GM23338 (cell line): ENCODE data around the gene UNC5C. TPM values are rescaled to one million over a fixed set of nuclear protein-coding genes. Genes with fewer than 3 reads are reported as not detected.

ENCODE experiments used
- ATAC-seq: fragments of 200-7000 bp; cut with Tn5 transposase; 3 replicates; pipeline ENCODE4 v1.9.1; 2020
- DNase-seq: peaks from one replicate; pipeline ENCODE4 v3.0.0-alpha.2; 2015; ENCODE audit warnings: low spot score
- H2AFZ ChIP-seq: fragments of 200-600 bp; sonication (generic); 2 replicates; pipeline ENCODE4 v1.8.0; 2016; ENCODE audit warnings: antibody characterized with exemption, mild to moderate bottlenecking, moderate library complexity
- H3F3A ChIP-seq: fragments of 200-600 bp; sonication (generic); replicated peaks from 2 replicates; pipeline ENCODE4 v1.8.0; 2017; ENCODE audit warnings: antibody characterized with exemption, mixed run types, low read depth
- H3K27ac ChIP-seq: fragments of 200-600 bp; sonication (generic); 2 replicates; pipeline ENCODE4 v1.6.1; 2016; ENCODE audit warnings: low read depth
- H3K27me3 ChIP-seq: fragments of 200-600 bp; sonication (generic); 2 replicates; pipeline ENCODE4 v1.8.0; 2016; ENCODE audit warnings: mild to moderate bottlenecking, mixed run types, moderate library complexity; ENCODE audit not compliant: insufficient read depth
- H3K36me3 ChIP-seq: fragments of 200-600 bp; sonication (generic); 2 replicates; pipeline ENCODE4 v1.8.0; 2016; ENCODE audit warnings: mild to moderate bottlenecking; ENCODE audit not compliant: insufficient read depth
- H3K4me1 ChIP-seq: fragments of 200-600 bp; sonication (generic); 2 replicates; pipeline ENCODE4 v1.8.0; 2016; ENCODE audit warnings: mild to moderate bottlenecking, moderate library complexity; ENCODE audit not compliant: insufficient read depth
- H3K4me2 ChIP-seq: fragments of 200-600 bp; sonication (generic); 2 replicates; pipeline ENCODE4 v1.7.1; 2017; ENCODE audit warnings: mixed run types
- H3K4me3 ChIP-seq: fragments of 200-600 bp; sonication (generic); 2 replicates; pipeline ENCODE4 v1.6.1; 2016; ENCODE audit warnings: mixed run types
- H3K79me2 ChIP-seq: fragments of 200-600 bp; sonication (generic); replicated peaks from 2 replicates; pipeline ENCODE4 v1.8.0; 2017; ENCODE audit warnings: mild to moderate bottlenecking; ENCODE audit not compliant: insufficient read depth
- H3K9me2 ChIP-seq: fragments of 200-600 bp; sonication (generic); 2 replicates; pipeline ENCODE4 v1.8.0; 2017; ENCODE audit not compliant: insufficient read depth
- H4K20me1 ChIP-seq: fragments of 200-600 bp; sonication (generic); replicated peaks from 2 replicates; pipeline ENCODE4 v1.8.0; 2017; ENCODE audit warnings: mild to moderate bottlenecking; ENCODE audit not compliant: insufficient read depth
- H3K27ac Mint-ChIP-seq: 2 replicates; pipeline ENCODE4 v1.8.0; 2020; ENCODE audit warnings: inconsistent platforms, mild to moderate bottlenecking, moderate library complexity, mixed read lengths
- H3K27me3 Mint-ChIP-seq: 3 replicates; pipeline ENCODE4 v1.8.0; 2022; ENCODE audit warnings: low read depth, mild to moderate bottlenecking, moderate library complexity, mixed read lengths, inconsistent platforms; ENCODE audit not compliant: insufficient read depth, poor library complexity
- H3K36me3 Mint-ChIP-seq: 3 replicates; pipeline ENCODE4 v1.8.0; 2021; ENCODE audit warnings: low read depth, mild to moderate bottlenecking, inconsistent platforms, moderate library complexity, mixed read lengths
- H3K4me1 Mint-ChIP-seq: 3 replicates; pipeline ENCODE4 v1.8.0; 2020; ENCODE audit warnings: mild to moderate bottlenecking, inconsistent platforms, mixed read lengths
- H3K4me3 Mint-ChIP-seq: 3 replicates; pipeline ENCODE4 v1.8.0; 2021; ENCODE audit warnings: moderate library complexity, mild to moderate bottlenecking, inconsistent platforms, mixed read lengths
- H3K9me3 Mint-ChIP-seq: 3 replicates; pipeline ENCODE4 v1.8.0; 2020; ENCODE audit warnings: moderate library complexity, mild to moderate bottlenecking, inconsistent platforms, mixed read lengths
- CREB1 ChIP-seq: fragments of 250-450 bp; sonication (Bioruptor Pico); IDR thresholded peaks from 2 replicates; pipeline ENCODE4 v1.5.0; 2020; ENCODE audit warnings: low read depth, mild to moderate bottlenecking, moderate library complexity
- EZH2phosphoT487 ChIP-seq: fragments of 200-600 bp; sonication (generic); IDR thresholded peaks from one replicate; pipeline ENCODE4 v1.8.1; 2018; ENCODE audit warnings: antibody characterized with exemption; ENCODE audit not compliant: unreplicated experiment
- JUNB ChIP-seq: IDR thresholded peaks from one replicate; pipeline ENCODE4 v1.6.1; 2016; ENCODE audit warnings: antibody characterized with exemption; ENCODE audit not compliant: unreplicated experiment
- NANOG ChIP-seq: IDR thresholded peaks from 2 replicates; pipeline ENCODE4 v1.6.1; 2016; ENCODE audit warnings: antibody characterized with exemption, borderline replicate concordance
- ZNF114 ChIP-seq: fragments of 250-450 bp; sonication (Bioruptor Pico); IDR thresholded peaks from 2 replicates; pipeline ENCODE4 v1.5.0; 2020; ENCODE audit warnings: mild to moderate bottlenecking, moderate library complexity
- ZNF331 ChIP-seq: fragments of 250-450 bp; sonication (Bioruptor Pico); IDR thresholded peaks from 2 replicates; pipeline ENCODE4 v1.5.0; 2020; ENCODE audit warnings: low read depth, mild to moderate bottlenecking, moderate library complexity
- polyA plus RNA-seq: library from polyadenylated mRNA; unstranded; fragments of >200 nt; fragmentation: Nextera tagmentation; extraction: Ambion mirVana; gene quantifications from 2 replicates; pipeline ENCODE4 v1.2.1, GENCODE V29; 2016
- total RNA-seq: library from RNA; depleted of rRNA; stranded (reverse); fragments of >200 nt; shearing (Covaris generic); gene quantifications from 2 replicates; pipeline ENCODE4 v1.2.3, GENCODE V29; 2014
- TF ChIP-seq, protein P1 (sequence below), 2 experiments: fragments of 200-600 bp in 1 of 2; sonication (generic) in 1 of 2; conservative IDR thresholded peaks; 2 replicates each; pipeline versions ENCODE4 v1.5.1 to v1.6.1; 2016 to 2017; ENCODE audit warnings: antibody characterized with exemption in 2 of 2, low read depth in 2 of 2, mild to moderate bottlenecking in 2 of 2, moderate library complexity in 1 of 2
- TF ChIP-seq, protein P2 (sequence below): IDR thresholded peaks from 2 replicates; pipeline ENCODE4 v1.6.1; 2016; ENCODE audit warnings: antibody characterized with exemption
- TF ChIP-seq, protein P3 (sequence below): fragments of 250-450 bp; sonication (Bioruptor Pico); IDR thresholded peaks from 2 replicates; pipeline ENCODE4 v1.5.0; 2020; ENCODE audit warnings: mild to moderate bottlenecking, moderate library complexity

Gene UNC5C
- total and polyA plus RNA-seq, 2 experiments from 2014 or later: 0.08 to 0.21 TPM

DNA sequence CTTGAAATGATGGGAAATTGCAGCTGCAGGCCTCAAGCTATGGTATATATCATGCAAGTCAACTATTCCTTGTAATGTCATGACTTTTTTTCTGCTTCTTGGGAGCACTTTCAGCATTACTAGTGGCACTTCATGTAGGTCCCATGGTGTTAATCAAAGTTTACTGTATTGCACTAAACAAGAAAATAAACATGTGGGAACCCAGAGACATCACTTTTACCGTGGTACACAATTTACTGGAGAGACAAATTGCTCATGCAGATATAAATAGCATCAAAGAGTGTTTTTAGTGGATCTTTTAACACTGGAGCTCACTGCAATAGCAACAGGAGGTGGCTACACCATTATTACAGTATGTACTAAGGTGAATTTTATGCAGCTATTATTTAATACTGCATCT lies 79.2 kb downstream of the UNC5C start:
- H3K79me2 ChIP-seq: no peaks in the 10 kb centered on the region
- H3K4me1 ChIP-seq: no peaks in the 10 kb centered on the region
- no peak overlapping the region for H3K4me3 ChIP-seq
- no peaks in the 10 kb centered on the region for H3K36me3 Mint-ChIP-seq
- no peak overlapping the region for H3K4me3 Mint-ChIP-seq
- DNase-seq (no peak), ATAC-seq (no peak)
- no peak overlapping the region for H3K4me2 ChIP-seq
- no peaks in the 10 kb centered on the region for H3F3A ChIP-seq
- H3K9me2 ChIP-seq: no peaks in the 10 kb centered on the region; the same call in 1 of the 2 replicates
- TF ChIP-seq NANOG (no peak), JUNB (no peak), ZNF331 (CRISPR knock-in tag) (no peak), ZNF114 (CRISPR knock-in tag) (no peak), CREB1 (CRISPR knock-in tag) (no peak), EZH2phosphoT487 (no peak)
- TF ChIP-seq, protein P1, sequence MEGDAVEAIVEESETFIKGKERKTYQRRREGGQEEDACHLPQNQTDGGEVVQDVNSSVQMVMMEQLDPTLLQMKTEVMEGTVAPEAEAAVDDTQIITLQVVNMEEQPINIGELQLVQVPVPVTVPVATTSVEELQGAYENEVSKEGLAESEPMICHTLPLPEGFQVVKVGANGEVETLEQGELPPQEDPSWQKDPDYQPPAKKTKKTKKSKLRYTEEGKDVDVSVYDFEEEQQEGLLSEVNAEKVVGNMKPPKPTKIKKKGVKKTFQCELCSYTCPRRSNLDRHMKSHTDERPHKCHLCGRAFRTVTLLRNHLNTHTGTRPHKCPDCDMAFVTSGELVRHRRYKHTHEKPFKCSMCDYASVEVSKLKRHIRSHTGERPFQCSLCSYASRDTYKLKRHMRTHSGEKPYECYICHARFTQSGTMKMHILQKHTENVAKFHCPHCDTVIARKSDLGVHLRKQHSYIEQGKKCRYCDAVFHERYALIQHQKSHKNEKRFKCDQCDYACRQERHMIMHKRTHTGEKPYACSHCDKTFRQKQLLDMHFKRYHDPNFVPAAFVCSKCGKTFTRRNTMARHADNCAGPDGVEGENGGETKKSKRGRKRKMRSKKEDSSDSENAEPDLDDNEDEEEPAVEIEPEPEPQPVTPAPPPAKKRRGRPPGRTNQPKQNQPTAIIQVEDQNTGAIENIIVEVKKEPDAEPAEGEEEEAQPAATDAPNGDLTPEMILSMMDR (conservative IDR thresholded peaks at IDR 0.05; ENCODE audit: low read depth in 2 of 2): no peak
- TF ChIP-seq, protein P2, sequence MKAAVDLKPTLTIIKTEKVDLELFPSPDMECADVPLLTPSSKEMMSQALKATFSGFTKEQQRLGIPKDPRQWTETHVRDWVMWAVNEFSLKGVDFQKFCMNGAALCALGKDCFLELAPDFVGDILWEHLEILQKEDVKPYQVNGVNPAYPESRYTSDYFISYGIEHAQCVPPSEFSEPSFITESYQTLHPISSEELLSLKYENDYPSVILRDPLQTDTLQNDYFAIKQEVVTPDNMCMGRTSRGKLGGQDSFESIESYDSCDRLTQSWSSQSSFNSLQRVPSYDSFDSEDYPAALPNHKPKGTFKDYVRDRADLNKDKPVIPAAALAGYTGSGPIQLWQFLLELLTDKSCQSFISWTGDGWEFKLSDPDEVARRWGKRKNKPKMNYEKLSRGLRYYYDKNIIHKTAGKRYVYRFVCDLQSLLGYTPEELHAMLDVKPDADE: no peak
- TF ChIP-seq, protein P3, sequence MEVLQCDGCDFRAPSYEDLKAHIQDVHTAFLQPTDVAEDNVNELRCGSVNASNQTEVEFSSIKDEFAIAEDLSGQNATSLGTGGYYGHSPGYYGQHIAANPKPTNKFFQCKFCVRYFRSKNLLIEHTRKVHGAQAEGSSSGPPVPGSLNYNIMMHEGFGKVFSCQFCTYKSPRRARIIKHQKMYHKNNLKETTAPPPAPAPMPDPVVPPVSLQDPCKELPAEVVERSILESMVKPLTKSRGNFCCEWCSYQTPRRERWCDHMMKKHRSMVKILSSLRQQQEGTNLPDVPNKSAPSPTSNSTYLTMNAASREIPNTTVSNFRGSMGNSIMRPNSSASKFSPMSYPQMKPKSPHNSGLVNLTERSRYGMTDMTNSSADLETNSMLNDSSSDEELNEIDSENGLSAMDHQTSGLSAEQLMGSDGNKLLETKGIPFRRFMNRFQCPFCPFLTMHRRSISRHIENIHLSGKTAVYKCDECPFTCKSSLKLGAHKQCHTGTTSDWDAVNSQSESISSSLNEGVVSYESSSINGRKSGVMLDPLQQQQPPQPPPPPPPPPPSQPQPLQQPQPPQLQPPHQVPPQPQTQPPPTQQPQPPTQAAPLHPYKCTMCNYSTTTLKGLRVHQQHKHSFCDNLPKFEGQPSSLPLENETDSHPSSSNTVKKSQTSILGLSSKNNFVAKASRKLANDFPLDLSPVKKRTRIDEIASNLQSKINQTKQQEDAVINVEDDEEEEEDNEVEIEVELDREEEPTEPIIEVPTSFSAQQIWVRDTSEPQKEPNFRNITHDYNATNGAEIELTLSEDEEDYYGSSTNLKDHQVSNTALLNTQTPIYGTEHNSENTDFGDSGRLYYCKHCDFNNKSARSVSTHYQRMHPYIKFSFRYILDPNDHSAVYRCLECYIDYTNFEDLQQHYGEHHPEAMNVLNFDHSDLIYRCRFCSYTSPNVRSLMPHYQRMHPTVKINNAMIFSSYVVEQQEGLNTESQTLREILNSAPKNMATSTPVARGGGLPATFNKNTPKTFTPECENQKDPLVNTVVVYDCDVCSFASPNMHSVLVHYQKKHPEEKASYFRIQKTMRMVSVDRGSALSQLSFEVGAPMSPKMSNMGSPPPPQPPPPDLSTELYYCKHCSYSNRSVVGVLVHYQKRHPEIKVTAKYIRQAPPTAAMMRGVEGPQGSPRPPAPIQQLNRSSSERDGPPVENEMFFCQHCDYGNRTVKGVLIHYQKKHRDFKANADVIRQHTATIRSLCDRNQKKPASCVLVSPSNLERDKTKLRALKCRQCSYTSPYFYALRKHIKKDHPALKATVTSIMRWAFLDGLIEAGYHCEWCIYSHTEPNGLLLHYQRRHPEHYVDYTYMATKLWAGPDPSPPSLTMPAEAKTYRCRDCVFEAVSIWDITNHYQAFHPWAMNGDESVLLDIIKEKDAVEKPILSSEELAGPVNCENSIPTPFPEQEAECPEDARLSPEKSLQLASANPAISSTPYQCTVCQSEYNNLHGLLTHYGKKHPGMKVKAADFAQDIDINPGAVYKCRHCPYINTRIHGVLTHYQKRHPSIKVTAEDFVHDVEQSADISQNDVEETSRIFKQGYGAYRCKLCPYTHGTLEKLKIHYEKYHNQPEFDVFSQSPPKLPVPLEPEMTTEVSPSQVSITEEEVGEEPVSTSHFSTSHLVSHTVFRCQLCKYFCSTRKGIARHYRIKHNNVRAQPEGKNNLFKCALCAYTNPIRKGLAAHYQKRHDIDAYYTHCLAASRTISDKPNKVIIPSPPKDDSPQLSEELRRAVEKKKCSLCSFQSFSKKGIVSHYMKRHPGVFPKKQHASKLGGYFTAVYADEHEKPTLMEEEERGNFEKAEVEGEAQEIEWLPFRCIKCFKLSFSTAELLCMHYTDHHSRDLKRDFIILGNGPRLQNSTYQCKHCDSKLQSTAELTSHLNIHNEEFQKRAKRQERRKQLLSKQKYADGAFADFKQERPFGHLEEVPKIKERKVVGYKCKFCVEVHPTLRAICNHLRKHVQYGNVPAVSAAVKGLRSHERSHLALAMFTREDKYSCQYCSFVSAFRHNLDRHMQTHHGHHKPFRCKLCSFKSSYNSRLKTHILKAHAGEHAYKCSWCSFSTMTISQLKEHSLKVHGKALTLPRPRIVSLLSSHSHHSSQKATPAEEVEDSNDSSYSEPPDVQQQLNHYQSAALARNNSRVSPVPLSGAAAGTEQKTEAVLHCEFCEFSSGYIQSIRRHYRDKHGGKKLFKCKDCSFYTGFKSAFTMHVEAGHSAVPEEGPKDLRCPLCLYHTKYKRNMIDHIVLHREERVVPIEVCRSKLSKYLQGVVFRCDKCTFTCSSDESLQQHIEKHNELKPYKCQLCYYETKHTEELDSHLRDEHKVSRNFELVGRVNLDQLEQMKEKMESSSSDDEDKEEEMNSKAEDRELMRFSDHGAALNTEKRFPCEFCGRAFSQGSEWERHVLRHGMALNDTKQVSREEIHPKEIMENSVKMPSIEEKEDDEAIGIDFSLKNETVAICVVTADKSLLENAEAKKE (CRISPR knock-in tag): no peak
- peaks cover 1% of the 10 kb centered on the region for H3K27me3 Mint-ChIP-seq
- no peak overlapping the region for H3K27ac ChIP-seq
- H2AFZ ChIP-seq: no peak overlapping the region
- no peaks in the 10 kb centered on the region for H3K36me3 ChIP-seq
- no peaks in the 10 kb centered on the region for H3K9me3 Mint-ChIP-seq
- H4K20me1 ChIP-seq: no peaks in the 10 kb centered on the region
- no peak overlapping the region for H3K27ac Mint-ChIP-seq
- no peaks in the 10 kb centered on the region for H3K27me3 ChIP-seq
- no peaks in the 10 kb centered on the region for H3K4me1 Mint-ChIP-seq
